Natural killer cell treated with Interleukin-12 subunit alpha and Interleukin-12 subunit beta and Interleukin-15 and Interleukin-18, amount 100 ng/mL, for 72 hours (primary cell): Measurements from ENCODE around the gene OCRL. TPM values are rescaled to one million over a fixed set of nuclear protein-coding genes. Genes with fewer than 3 reads are reported as not detected.

Experiments used
- ATAC-seq, 2 donors: fragments of 150-1000 bp; cut with Tn5 transposase in 1 of 2; sonication (Bioruptor Pico), chemical (Tn5 transposase) in 1 of 2; 2 replicates each; pipeline ENCODE4 v1.10.0; 2021
- DNase-seq: peaks from one replicate; pipeline ENCODE4 v3.0.0; 2022; ENCODE audit warnings: low spot score
- H3K27ac Mint-ChIP-seq, 2 donors: 1 replicate in 1 of 2; 2 replicates in 1 of 2; pipeline ENCODE4 v1.8.0; 2022; ENCODE audit warnings: mixed read lengths in 2 of 2, mild to moderate bottlenecking in 1 of 2, moderate library complexity in 1 of 2
- H3K27me3 Mint-ChIP-seq, 2 donors: 1 replicate in 1 of 2; 2 replicates in 1 of 2; pipeline ENCODE4 v1.8.0; 2022; ENCODE audit warnings: mixed read lengths in 2 of 2
- H3K36me3 Mint-ChIP-seq: one replicate; pipeline ENCODE4 v1.8.0; 2022; ENCODE audit warnings: mixed read lengths
- H3K4me1 Mint-ChIP-seq, 2 donors: 1 replicate in 1 of 2; 2 replicates in 1 of 2; pipeline ENCODE4 v1.8.0; 2022; ENCODE audit warnings: low read depth in 2 of 2, mixed read lengths in 2 of 2, mild to moderate bottlenecking in 1 of 2
- H3K4me3 Mint-ChIP-seq: one replicate; pipeline ENCODE4 v1.8.0; 2022; ENCODE audit warnings: mixed read lengths
- H3K9me3 Mint-ChIP-seq: 2 replicates; pipeline ENCODE4 v1.8.0; 2022; ENCODE audit warnings: mixed read lengths
- total RNA-seq, 2 donors: library from RNA; stranded (reverse); gene quantifications; one replicate each; pipeline ENCODE4 v1.2.3, GENCODE V29; 2022

OCRL gene
- total RNA-seq, result 1 to 10 TPM; 3.5 to 4.9 TPM

DNA sequence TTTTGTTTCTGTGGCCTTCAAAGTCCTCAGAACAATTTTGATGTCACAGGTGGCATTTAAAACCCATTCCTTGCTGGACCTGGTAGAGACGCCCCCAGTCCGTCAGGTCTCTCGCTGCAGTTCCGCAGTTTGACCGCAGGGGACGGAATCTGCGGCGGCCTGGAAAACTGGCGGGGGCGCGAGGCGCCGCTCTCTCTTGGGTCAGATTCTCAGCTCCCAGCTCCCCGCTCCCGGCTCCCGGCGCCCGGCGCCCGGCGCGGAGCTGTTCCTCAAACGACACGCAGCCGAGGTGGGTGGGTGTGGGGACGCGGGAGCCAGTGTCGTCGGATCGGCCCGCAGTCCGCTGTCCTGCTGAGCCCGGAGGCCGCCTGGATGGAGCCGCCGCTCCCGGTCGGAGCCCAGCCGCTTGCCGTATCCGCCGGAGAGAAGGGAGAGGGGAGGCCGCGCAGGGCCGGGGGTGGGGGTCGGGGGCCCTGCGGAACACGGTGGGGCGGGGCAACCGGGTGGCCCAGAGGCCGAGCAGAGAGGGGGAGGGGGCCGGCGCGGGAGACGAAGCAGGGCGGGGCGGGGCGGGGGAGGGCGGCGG lies at the start of gene OCRL:
OCRL (plus strand) TSS at position 192 of the 586 bp plus-strand sequence; CDS start at position 373, 181 bp downstream.
- no peak for DNase-seq
- Mint-ChIP-seq H3K4me3 (peak within 1 kb of the TSS; percentile 66), H3K36me3 (no peaks in the 10 kb centered on the region)

GRCh38 chrX:129490330-129490729 lies 49.7 kb upstream of the OCRL start:
- ATAC-seq (no peak), DNase-seq (no peak)
- Mint-ChIP-seq H3K27ac (no peak overlapping the region), H3K36me3 (no peaks in the 10 kb centered on the region), H3K27me3 (peaks cover 5 to 11% of the 10 kb centered on the region in 2 donors), H3K9me3 (no peaks in the 10 kb centered on the region), H3K4me1 (no peaks in the 10 kb centered on the region), H3K4me3 (no peak overlapping the region)

More for the DNA sequence above, at the start of gene OCRL:
- H3K4me1 Mint-ChIP-seq, result peaks cover 0 to 8% of the 10 kb centered on the region in 2 donors
- peaks cover 21 to 25% of the 10 kb centered on the region in 2 donors for H3K27me3 Mint-ChIP-seq
- H3K9me3 Mint-ChIP-seq, result no peaks in the 10 kb centered on the region
- no peak within 1 kb of the TSS for H3K27ac Mint-ChIP-seq
- peak; percentile 75 to 84 for ATAC-seq

DNA sequence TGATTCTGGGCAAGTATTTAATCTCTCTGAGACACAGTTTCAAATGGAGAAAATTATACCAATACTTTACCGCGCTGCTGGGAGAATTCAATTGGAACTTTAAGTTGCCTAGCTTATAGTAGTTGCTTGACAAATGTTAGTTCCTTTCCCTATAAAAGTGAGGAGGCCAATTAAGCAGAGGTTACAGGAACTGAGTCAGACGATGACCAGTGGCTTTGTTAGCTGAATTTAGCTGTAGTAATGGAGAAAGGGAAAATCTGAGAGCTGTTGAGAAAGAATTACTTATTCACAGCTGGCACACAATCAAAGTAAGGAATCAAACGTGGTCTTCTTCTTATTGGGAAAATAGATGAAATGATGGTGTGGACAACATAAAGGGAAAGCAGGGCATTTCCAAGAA lies 46.4 kb upstream of the OCRL start:
- Mint-ChIP-seq H3K4me1 (no peaks in the 10 kb centered on the region), H3K36me3 (no peaks in the 10 kb centered on the region), H3K27ac (no peak overlapping the region), H3K9me3 (no peaks in the 10 kb centered on the region), H3K4me3 (no peak overlapping the region), H3K27me3 (peaks cover 12 to 17% of the 10 kb centered on the region in 2 donors)
- DNase-seq (no peak), ATAC-seq (no peak)

- peaks cover 8 to 14% of the 10 kb centered on the region in 2 donors for H3K27me3 Mint-ChIP-seq
- H3K36me3 Mint-ChIP-seq, result no peaks in the 10 kb centered on the region
- H3K4me1 Mint-ChIP-seq, result no peaks in the 10 kb centered on the region
- H3K27ac Mint-ChIP-seq, result no peak overlapping the region
- no peak for ATAC-seq
- DNase-seq, result no peak
- H3K4me3 Mint-ChIP-seq, result no peak overlapping the region
- no peaks in the 10 kb centered on the region for H3K9me3 Mint-ChIP-seq
Measured at GRCh38 chrX:129494887-129495286, 45.2 kb upstream of the OCRL start.

DNA sequence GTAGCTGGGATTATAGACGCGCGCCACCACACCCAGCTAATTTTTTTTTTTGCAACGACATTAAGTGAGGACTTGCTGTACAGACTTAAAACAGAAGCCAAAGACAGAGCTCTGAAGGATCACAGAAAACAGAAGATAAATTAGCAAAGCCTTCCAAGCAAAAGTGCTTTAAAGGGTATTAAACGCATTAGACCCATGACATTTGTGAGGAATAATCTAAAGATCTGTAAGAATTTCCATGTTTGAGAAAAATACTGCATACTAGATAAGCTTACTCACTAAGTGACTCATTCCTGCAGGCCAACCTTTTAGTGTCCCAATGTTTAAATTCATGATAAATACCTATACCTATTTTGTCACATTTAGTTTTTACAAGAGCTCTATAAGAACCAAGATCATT lies 44.2 kb upstream of the OCRL start:
- no peak for DNase-seq
- H3K4me1 Mint-ChIP-seq, result no peaks in the 10 kb centered on the region
- H3K4me3 Mint-ChIP-seq, result no peak overlapping the region
- H3K27me3 Mint-ChIP-seq, result peaks cover 8 to 14% of the 10 kb centered on the region in 2 donors
- no peak overlapping the region for H3K27ac Mint-ChIP-seq
- H3K9me3 Mint-ChIP-seq, result no peaks in the 10 kb centered on the region
- ATAC-seq, result no peak
- H3K36me3 Mint-ChIP-seq, result no peaks in the 10 kb centered on the region

DNA sequence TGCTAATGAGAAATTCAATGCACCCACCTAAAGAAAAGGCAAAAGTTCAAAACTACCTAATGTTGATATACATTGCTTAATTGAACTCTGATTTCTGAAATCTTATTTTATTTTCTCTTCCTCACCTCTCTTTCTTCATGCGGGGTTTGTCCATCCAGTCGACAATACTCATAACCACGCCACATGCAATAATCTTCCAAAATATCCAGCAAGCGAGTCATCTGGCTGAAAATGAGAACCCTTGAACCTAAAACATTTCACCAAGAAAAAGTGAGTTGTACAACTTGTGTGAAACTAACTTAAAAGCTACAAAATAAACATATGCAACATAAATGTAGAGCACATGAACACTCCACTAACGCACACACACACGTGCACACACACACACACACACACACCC lies 43.4 kb upstream of the OCRL start:
- ATAC-seq, result no peak
- peaks cover 8 to 13% of the 10 kb centered on the region in 2 donors for H3K27me3 Mint-ChIP-seq
- H3K9me3 Mint-ChIP-seq, result no peaks in the 10 kb centered on the region
- no peak overlapping the region for H3K27ac Mint-ChIP-seq
- H3K4me3 Mint-ChIP-seq, result no peak overlapping the region
- H3K36me3 Mint-ChIP-seq, result no peaks in the 10 kb centered on the region
- no peaks in the 10 kb centered on the region for H3K4me1 Mint-ChIP-seq
- no peak for DNase-seq

GRCh38 chrX:129497146-129497843 lies 42.8 kb upstream of the OCRL start:
- no peak overlapping the region for H3K4me3 Mint-ChIP-seq

DNA sequence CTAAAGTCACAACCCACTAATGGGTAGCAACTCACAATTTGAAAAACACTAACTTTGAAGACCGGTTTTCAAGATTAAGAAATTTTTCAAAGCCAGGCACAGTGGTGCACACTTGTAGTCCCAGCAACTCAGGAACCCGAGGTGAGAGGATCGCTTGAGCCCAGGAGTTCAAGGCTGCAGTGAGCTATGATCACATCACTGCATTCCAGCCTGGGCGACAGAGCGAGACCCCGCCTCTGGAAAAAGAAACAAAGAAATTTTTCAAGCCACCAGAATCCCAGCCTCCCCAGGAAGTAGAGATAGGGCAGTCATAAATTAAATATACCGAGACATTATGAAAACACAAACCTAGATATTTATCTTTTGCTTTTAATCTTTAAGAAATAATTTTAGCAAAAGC lies 29.7 kb upstream of the OCRL start:
- no peak for DNase-seq
- no peaks in the 10 kb centered on the region for H3K9me3 Mint-ChIP-seq
- no peak for ATAC-seq
- H3K4me3 Mint-ChIP-seq, result no peak overlapping the region
- peaks cover 8 to 10% of the 10 kb centered on the region in 2 donors for H3K27me3 Mint-ChIP-seq
- H3K36me3 Mint-ChIP-seq, result no peaks in the 10 kb centered on the region
- no peak overlapping the region for H3K27ac Mint-ChIP-seq
- H3K4me1 Mint-ChIP-seq, result no peaks in the 10 kb centered on the region

More at GRCh38 chrX:129497146-129497843, 42.8 kb upstream of the OCRL start:
- no peak overlapping the region for H3K27ac Mint-ChIP-seq
- H3K4me1 Mint-ChIP-seq, result no peaks in the 10 kb centered on the region
- DNase-seq (no peak), ATAC-seq (no peak)
- H3K27me3 Mint-ChIP-seq, result peaks cover 14 to 15% of the 10 kb centered on the region in 2 donors
- H3K36me3 Mint-ChIP-seq, result no peaks in the 10 kb centered on the region
- H3K9me3 Mint-ChIP-seq, result no peaks in the 10 kb centered on the region

DNA sequence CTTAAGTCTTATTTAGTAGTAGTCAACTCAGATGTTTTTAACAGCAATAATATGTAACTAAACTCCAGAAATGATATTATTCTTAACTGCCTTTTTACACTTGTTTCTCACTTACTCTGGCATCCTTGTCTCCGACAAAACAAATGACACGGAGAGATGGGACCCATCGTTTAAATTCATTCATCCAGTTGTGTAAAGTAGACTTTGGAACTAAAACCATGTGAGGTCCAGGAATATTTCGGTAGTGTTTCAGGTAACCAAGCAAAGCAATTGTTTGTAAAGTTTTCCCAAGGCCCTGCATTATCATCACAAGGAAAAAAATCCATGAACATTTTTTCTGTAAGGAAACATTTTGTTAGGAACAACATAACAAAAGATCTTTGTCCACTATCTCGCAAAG lies 28.4 kb upstream of the OCRL start:
- H3K27me3 Mint-ChIP-seq, result peaks cover 13 to 17% of the 10 kb centered on the region in 2 donors
- ATAC-seq, result no peak

DNA sequence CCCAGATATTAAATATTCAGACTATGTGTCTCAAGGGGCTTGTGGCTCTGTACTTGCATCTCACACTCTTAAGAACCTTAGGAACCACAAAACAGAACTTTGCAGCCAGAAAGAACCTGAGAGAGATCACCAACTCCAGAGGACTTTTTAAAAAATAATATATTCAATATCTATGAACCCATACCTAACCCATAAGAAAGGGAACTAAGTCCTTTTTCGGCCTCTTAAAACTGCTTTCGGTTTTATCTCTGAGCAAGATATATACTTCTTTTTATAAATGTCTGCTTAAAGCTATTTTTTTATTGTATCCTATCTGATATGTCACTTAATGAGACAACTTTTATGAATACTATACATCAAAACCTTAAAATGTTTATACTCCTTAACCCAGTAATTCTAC lies 27.6 kb upstream of the OCRL start:
- Mint-ChIP-seq H3K9me3 (no peaks in the 10 kb centered on the region), H3K36me3 (no peaks in the 10 kb centered on the region), H3K27me3 (peaks cover 13 to 17% of the 10 kb centered on the region in 2 donors), H3K4me3 (no peak overlapping the region), H3K4me1 (no peaks in the 10 kb centered on the region), H3K27ac (no peak overlapping the region)
- ATAC-seq (no peak), DNase-seq (no peak)

More for the DNA sequence above, 28.4 kb upstream of the OCRL start:
- Mint-ChIP-seq H3K9me3 (no peaks in the 10 kb centered on the region), H3K36me3 (no peaks in the 10 kb centered on the region), H3K27ac (no peak overlapping the region), H3K4me3 (no peak overlapping the region), H3K4me1 (no peaks in the 10 kb centered on the region)
- DNase-seq, result no peak

GRCh38 chrX:129516402-129516801 lies 23.7 kb upstream of the OCRL start:
- Mint-ChIP-seq H3K4me1 (no peaks in the 10 kb centered on the region), H3K27me3 (peaks cover 20 to 25% of the 10 kb centered on the region in 2 donors), H3K9me3 (no peaks in the 10 kb centered on the region), H3K36me3 (no peaks in the 10 kb centered on the region), H3K27ac (no peak overlapping the region), H3K4me3 (no peak overlapping the region)
- ATAC-seq (no peak), DNase-seq (no peak)

- DNase-seq (no peak), ATAC-seq (no peak)
- peaks cover 26 to 28% of the 10 kb centered on the region in 2 donors for H3K27me3 Mint-ChIP-seq
- H3K4me1 Mint-ChIP-seq, result peaks cover 5 to 6% of the 10 kb centered on the region in 2 donors
- no peak overlapping the region for H3K4me3 Mint-ChIP-seq
- H3K27ac Mint-ChIP-seq, result no peak overlapping the region
- no peaks in the 10 kb centered on the region for H3K9me3 Mint-ChIP-seq
- H3K36me3 Mint-ChIP-seq, result no peaks in the 10 kb centered on the region
Measured at GRCh38 chrX:129520151-129520550, 19.9 kb upstream of the OCRL start.

- ATAC-seq, result peak in 1 of 2 donors; percentile 40
- peaks cover 5 to 6% of the 10 kb centered on the region in 2 donors for H3K4me1 Mint-ChIP-seq
- DNase-seq, result no peak
- H3K4me3 Mint-ChIP-seq, result peak overlapping the region; percentile 77
- H3K9me3 Mint-ChIP-seq, result no peaks in the 10 kb centered on the region
- H3K36me3 Mint-ChIP-seq, result no peaks in the 10 kb centered on the region
- H3K27me3 Mint-ChIP-seq, result peaks cover 21 to 23% of the 10 kb centered on the region in 2 donors
- H3K27ac Mint-ChIP-seq, result no peak overlapping the region
Measured at GRCh38 chrX:129522184-129523078, 17.6 kb upstream of the OCRL start.
